K562 (cell line): ENCODE results near the gene PHKG2. TPM values are rescaled to one million over a fixed set of nuclear protein-coding genes. Genes with fewer than 3 reads are reported as not detected.

ENCODE experiments used
- ATAC-seq: fragments of 200-7000 bp; cut with Tn5 transposase; 3 replicates; pipeline ENCODE4 v1.9.1; 2020; ENCODE audit warnings: moderate library complexity
- BruUV-seq: library from RNA; stranded (reverse); fragments of 400-500 nt; replicated peaks from 2 replicates; lab custom pipeline; 2021; lab: Mats Ljungman, UMichigan
- CTCF ChIA-PET: fragments of 300-600 bp; formaldehyde crosslinking; extraction: SDS; loops from one replicate; lab custom pipeline; 2021; ENCODE audit warnings: low intra/inter-chr PET ratio; lab: Yijun Ruan, JAX
- POLR2A ChIA-PET: fragments of 300-600, 350-650 bp; sonication (Branson Sonifier 250); formaldehyde crosslinking; extraction: SDS; loops from one replicate; lab custom pipeline; 2021; ENCODE audit warnings: antibody characterized with exemption, inconsistent platforms; lab: Yijun Ruan, JAX
- DNase-seq, 4 experiments: peaks; one replicate each; pipeline versions ENCODE4 v3.0.0 to v3.0.0-alpha.2; 2011 to 2018; ENCODE audit warnings: low spot score in 3 of 4, mixed read lengths in 3 of 4; ENCODE audit errors: extremely low read depth in 1 of 4
- FAIRE-seq: peaks from 2 replicates; lab custom pipeline; 2011; peaks lifted over from hg19 to GRCh38; lab: Jason Lieb, UNC
- H2AFZ ChIP-seq: 2 replicates; pipeline ENCODE4 v1.6.0; 2011; ENCODE audit warnings: low read depth, low read length, control low read depth, inconsistent platforms
- H3K27ac ChIP-seq: fragments of 200-600 bp; 3 replicates; pipeline ENCODE4 v1.8.0; 2011; ENCODE audit warnings: low read depth, mild to moderate bottlenecking, control low read depth, inconsistent platforms, low read length, moderate library complexity, mixed read lengths; ENCODE audit errors: extremely low read depth
- H3K27me3 ChIP-seq, 2 experiments: fragments of 300-600 bp in 1 of 2; 2 replicates in 1 of 2; 3 replicates in 1 of 2; pipeline versions ENCODE4 v1.6.0 to v1.8.0; 2011; ENCODE audit warnings: inconsistent platforms in 2 of 2, low read length in 2 of 2, mild to moderate bottlenecking in 1 of 2, mixed read lengths in 1 of 2, moderate library complexity in 1 of 2; ENCODE audit not compliant: control insufficient read depth in 2 of 2, insufficient read depth in 2 of 2
- H3K36me3 ChIP-seq: fragments of 300-600 bp; 3 replicates; pipeline ENCODE4 v1.8.0; 2011; ENCODE audit warnings: mild to moderate bottlenecking, low read length, inconsistent platforms; ENCODE audit not compliant: control insufficient read depth, insufficient read depth
- H3K4me1 ChIP-seq, 2 experiments: fragments of 200-600 bp in 1 of 2; replicated peaks in 1 of 2; 2 replicates in 1 of 2; 3 replicates in 1 of 2; pipeline versions ENCODE4 v1.5.1 to v1.8.0; 2011; ENCODE audit warnings: inconsistent platforms in 2 of 2, low read length in 2 of 2, mild to moderate bottlenecking in 1 of 2, mixed read lengths in 1 of 2, moderate library complexity in 1 of 2; ENCODE audit not compliant: control insufficient read depth in 2 of 2, insufficient read depth in 2 of 2
- H3K4me2 ChIP-seq: 2 replicates; pipeline ENCODE4 v1.6.1; 2011; ENCODE audit warnings: low read length, control low read depth, inconsistent platforms, mixed read lengths; ENCODE audit not compliant: insufficient read depth
- H3K4me3 ChIP-seq: fragments of 200-600 bp; sonication (generic), shearing (Covaris generic); 2 replicates; pipeline ENCODE4 v1.5.1; 2016; ENCODE audit warnings: control low read depth, inconsistent platforms
- H3K79me2 ChIP-seq: fragments of 200-600 bp; 3 replicates; pipeline ENCODE4 v1.8.0; 2011; ENCODE audit warnings: low read length, inconsistent platforms; ENCODE audit not compliant: control insufficient read depth, insufficient read depth
- H3K9ac ChIP-seq, 2 experiments: 2 replicates each; pipeline versions ENCODE4 v1.6.0 to v1.6.1; 2011; ENCODE audit warnings: low read depth in 2 of 2, low read length in 2 of 2, control low read depth in 1 of 2, inconsistent platforms in 1 of 2, mild to moderate bottlenecking in 1 of 2, mixed read lengths in 1 of 2; ENCODE audit not compliant: insufficient read depth in 1 of 2
- H3K9me1 ChIP-seq: one replicate; pipeline ENCODE4 v1.6.0; 2011; ENCODE audit warnings: inconsistent platforms, mild to moderate bottlenecking, low read length, moderate library complexity; ENCODE audit not compliant: control insufficient read depth, insufficient read depth
- H3K9me3 ChIP-seq: replicated peaks from 2 replicates; pipeline ENCODE4 v1.5.1; 2011; ENCODE audit warnings: low read depth, low read length, inconsistent platforms; ENCODE audit not compliant: control insufficient read depth, insufficient read depth
- H4K20me1 ChIP-seq: replicated peaks from 2 replicates; pipeline ENCODE4 v1.6.1; 2011; ENCODE audit warnings: low read length, inconsistent platforms, mixed read lengths; ENCODE audit not compliant: control insufficient read depth, insufficient read depth
- CLOCK ChIP-seq: fragments of 250-450 bp; sonication (Bioruptor Pico); IDR thresholded peaks from 2 replicates; pipeline ENCODE4 v1.4.0; 2020; ENCODE audit warnings: mild to moderate bottlenecking, moderate library complexity, borderline replicate concordance
- HDAC6 ChIP-seq: IDR thresholded peaks from 2 replicates; pipeline ENCODE4 v1.6.1; 2012; ENCODE audit warnings: low read depth, mild to moderate bottlenecking, control low read depth, inconsistent platforms, low read length, moderate library complexity
- ZNF3 ChIP-seq: fragments of 250-450 bp; sonication (Bioruptor Pico); IDR thresholded peaks from 2 replicates; pipeline ENCODE4 v1.5.0; 2021; ENCODE audit warnings: mild to moderate bottlenecking, moderate library complexity
- WGBS: fragments of 100-300 bp; shearing (Covaris generic); methylation state at CpG from one replicate; pipeline ENCODE4 v1.1.6; 2016; ENCODE audit warnings: low coverage, mixed read lengths; ENCODE audit not compliant: insufficient coverage; ENCODE audit errors: missing lambda C conversion rate; 5-methylcytosine and 5-hydroxymethylcytosine counted together
- in situ Hi-C: fragments of 300-500 bp; cut with MboI; formaldehyde crosslinking; loops from 4 replicates; pipeline ENCODE4 v1.15.0; 2018; ENCODE audit warnings: inconsistent platforms, mixed read lengths
- intact Hi-C: fragments of 100-400 bp; cut with micrococcal nuclease; formaldehyde crosslinking; loops from 2 replicates; pipeline ENCODE4 v1.14.2; 2022
- polyA plus RNA-seq, 8 experiments: library from polyadenylated mRNA; depleted of rRNA in 4 of 8; stranded (reverse) in 5 of 8; unstranded in 3 of 8; fragments of >200 nt; fragmentation: Nextera tagmentation in 2 of 8; fragmentation: Illumina TruSeq in 1 of 8; extraction: Ambion mirVana in 2 of 8; extraction: Trizol in 1 of 8; gene quantifications; 2 replicates each; pipeline versions ENCODE4 v1.2.1 to v1.2.3, GENCODE V29; 2011 to 2014; ENCODE audit warnings: inconsistent platforms in 1 of 8, missing spikeins in 1 of 8
- total RNA-seq, 7 experiments: library from RNA; depleted of rRNA in 6 of 7; stranded (reverse); fragments of >200 nt in 6 of 7; fragmentation: Illumina TruSeq in 2 of 7; extraction: Trizol in 2 of 7; gene quantifications; 2 replicates each; pipeline versions ENCODE4 v1.2.1 to v1.2.3, GENCODE V29; 2011 to 2021; ENCODE audit warnings: low replicate concordance in 1 of 7

Gene PHKG2
- total and polyA plus RNA-seq, 9 of the 15 experiments (the other 6 are each of a cell fraction or from before 2014, with no cell fraction given) = 5.8 to 54.2 (median 30.7) TPM

- no peaks in the 10 kb centered on the region; a peak in 1 of 5 replicates for H3K4me1 ChIP-seq
Measured at GRCh38 chr16:30731411-30731810, 16.8 kb upstream of the PHKG2 start.

More at GRCh38 chr16:30731411-30731810, 16.8 kb upstream of the PHKG2 start:
- Histone ChIP-seq H3K36me3 (peaks cover 92% of the 10 kb centered on the region), H3K79me2 (no peaks in the 10 kb centered on the region), H3K27me3 (no peaks in the 10 kb centered on the region), H3K4me3 (no peak overlapping the region), H3K9me3 (no peaks in the 10 kb centered on the region), H3K4me2 (no peak overlapping the region), H3K9me1 (no peaks in the 10 kb centered on the region), H2AFZ (no peak overlapping the region), H3K27ac (no peak overlapping the region), H4K20me1 (no peaks in the 10 kb centered on the region; the same call in 1 of the 2 replicates), H3K9ac (no peak overlapping the region; a peak in 1 of 4 replicates)
- POLR2A ChIA-PET = interaction anchor here (0.7 to 1.3 kb wide), 6 partner anchors 9 to 44 kb away, joined by 3 to 4 read pairs (median 3); partner anchors contain the start of gene PHKG2
- FAIRE-seq (no peak), ATAC-seq (no peak), DNase-seq (no peak)
- no peak for TF ChIP-seq CLOCK (CRISPR knock-in tag)
- no peak for TF ChIP-seq ZNF3 (CRISPR knock-in tag)
- no peak for TF ChIP-seq HDAC6
- BruUV-seq = no TSS peak
- intact Hi-C loops = no loop called here
- WGBS = 95% methylated on average over 3 of the region's 3 CpGs
- in situ Hi-C loops = no loop called here
- CTCF ChIA-PET = no interaction called here
